Placental pericyte (primary cell): ENCODE measurements around the gene SMIM21. TPM values are rescaled to one million over a fixed set of nuclear protein-coding genes. Genes with fewer than 3 reads are reported as not detected.

Source experiments
- total RNA-seq: library from RNA; depleted of rRNA; stranded (reverse); fragments of >200 nt; gene quantifications from 2 replicates; pipeline ENCODE4 v1.2.3, GENCODE V29; 2012

The SMIM21 gene
- not detected in 2 replicates for total RNA-seq

DNA sequence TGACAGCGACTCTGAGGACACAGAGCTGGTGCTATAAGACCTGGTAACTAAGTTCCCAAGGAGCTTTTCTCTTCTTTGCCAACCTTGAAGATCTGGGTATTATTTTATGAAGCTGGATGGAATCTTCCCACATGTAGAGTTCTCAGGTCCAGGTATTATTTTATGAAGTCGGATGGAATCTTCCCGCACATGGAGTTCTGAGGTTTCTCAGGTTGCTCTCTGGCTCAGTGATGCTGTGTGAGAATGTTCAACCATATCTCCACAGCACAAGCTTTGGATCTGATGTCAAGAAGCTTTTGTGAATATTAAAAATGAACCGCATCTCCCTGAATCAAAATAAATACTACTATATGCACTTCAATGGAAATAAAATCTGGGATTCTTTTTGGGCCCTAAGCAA is at the start of gene SMIM21:
TSS of gene SMIM21 (minus strand) at position 101 of the 400 bp plus-strand sequence. CDS start 140 bp downstream, outside the sequence.

Other genes with a start within 250 kb of the SMIM21 start
- gene PTGR3, start 218.6 kb downstream of the SMIM21 start, total RNA-seq: 8.3 and 11.5 TPM in 2 replicates
- gene TSHZ1, start 216.9 kb downstream of the SMIM21 start, total RNA-seq: 7.7 and 9.0 TPM in 2 replicates